ENCODE results near the gene NEXN. TPM values are rescaled to one million over a fixed set of nuclear protein-coding genes. Genes with fewer than 3 reads are reported as not detected.

Gene NEXN
- total RNA-seq = 0.34 and 2.6 TPM in 2 replicates

DNA sequence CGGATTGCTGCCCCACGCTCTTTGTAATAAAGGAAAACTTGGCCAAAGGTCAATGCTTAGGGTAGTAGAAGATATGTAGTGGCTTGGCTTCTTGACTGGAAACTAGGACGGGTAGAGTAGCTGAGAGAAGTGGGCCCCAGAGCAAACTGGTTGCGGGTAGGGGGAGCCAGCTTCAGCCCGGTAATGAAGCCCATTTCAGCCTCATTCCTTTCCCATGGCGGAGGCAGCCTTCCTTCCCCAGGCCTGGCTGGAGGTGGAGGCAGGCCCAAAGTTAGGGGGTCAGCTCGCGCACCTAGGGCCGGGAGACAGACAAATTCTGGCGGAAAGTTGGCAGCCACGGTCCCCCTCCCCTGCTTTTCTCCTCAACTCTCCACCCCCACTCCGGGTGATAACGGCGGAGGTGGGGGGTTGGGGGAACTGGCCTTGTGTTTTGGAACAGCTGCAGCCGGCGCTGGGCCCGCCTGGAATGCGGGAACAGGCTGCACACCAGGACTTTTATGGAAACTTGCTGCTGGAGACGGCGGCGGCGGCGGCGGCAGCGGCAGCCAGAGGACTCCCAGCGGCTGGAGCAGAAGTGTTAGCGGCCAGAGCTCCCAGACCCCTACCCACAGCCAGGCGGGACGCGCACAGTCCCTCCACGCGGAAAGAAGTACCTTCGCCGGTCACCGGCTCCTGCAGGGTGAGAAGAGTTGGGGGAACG lies at the start of gene NEXN:
Gene NEXN (plus strand): TSS at position 544 of the 700 bp plus-strand sequence. CDS start 27,483 bp downstream, outside the sequence.

GRCh38 chr1:77978969-77979876 lies 90.8 kb downstream of the NEXN start, which contains the start of gene FUBP1:
Gene FUBP1, minus strand, starts transcription at chr1:77979072. Its CDS starts 68 bp downstream, at chr1:77979004.

Other genes starting within 250 kb of the NEXN start
- 67.7 and 111 TPM in 2 replicates for gene ZZZ3, start 206.0 kb upstream of the NEXN start, total RNA-seq
- gene USP33, start 128.8 kb upstream of the NEXN start, total RNA-seq = 48.2 and 68.9 TPM in 2 replicates
- gene MIGA1, start 109.0 kb upstream of the NEXN start, total RNA-seq = 18.1 and 19.3 TPM in 2 replicates
- gene FUBP1, start 90.4 kb downstream of the NEXN start, total RNA-seq = 75.2 and 132 TPM in 2 replicates
- 21.2 and 24.2 TPM in 2 replicates for gene DNAJB4, start 116.3 kb downstream of the NEXN start, total RNA-seq
- gene GIPC2, start 157.3 kb downstream of the NEXN start, total RNA-seq = 0.50 and 0.68 TPM in 2 replicates